HG02943 (cell line): ENCODE data around the gene ACSL1.
"Not testable (repeated sequence)": the region's sequence is repeated elsewhere in the genome, so short reads cannot be mapped to it uniquely, and the experiment has no call there.

ENCODE experiments used
- ATAC-seq: cut with Tn5 transposase; IDR thresholded peaks from one replicate; pipeline ENCODE4 v1.9.1; 2021; ENCODE audit warnings: mild to moderate bottlenecking, low read depth, moderate library complexity; ENCODE audit not compliant: unreplicated experiment

The ACSL1 gene

GRCh38 chr4:184763150-184763780 lies 62.5 kb downstream of the ACSL1 start:
- ATAC-seq, result no peak

GRCh38 chr4:184762100-184762499 lies 63.7 kb downstream of the ACSL1 start:
- no peak for ATAC-seq

- no peak for ATAC-seq
Observed at GRCh38 chr4:184760681-184761080, 65.1 kb downstream of the ACSL1 start.

- ATAC-seq, result no peak
Observed at GRCh38 chr4:184757810-184758209, 68.0 kb downstream of the ACSL1 start.

GRCh38 chr4:184756399-184756798 lies 69.4 kb downstream of the ACSL1 start:
- ATAC-seq, result no peak

GRCh38 chr4:184755278-184755677 lies 70.5 kb downstream of the ACSL1 start:
- ATAC-seq, result no peak

GRCh38 chr4:184752496-184753275 lies 73.1 kb downstream of the ACSL1 start:
- ATAC-seq, result no peak

- ATAC-seq, result no peak
Observed at GRCh38 chr4:184751585-184751956, 74.2 kb downstream of the ACSL1 start.

GRCh38 chr4:184750926-184751584 lies 74.7 kb downstream of the ACSL1 start:
- no peak for ATAC-seq

- no peak for ATAC-seq
Observed at GRCh38 chr4:184748251-184748652, 77.5 kb downstream of the ACSL1 start.

GRCh38 chr4:184747034-184747830 lies 78.5 kb downstream of the ACSL1 start:
- no peak for ATAC-seq

GRCh38 chr4:184745831-184746795 lies 79.7 kb downstream of the ACSL1 start:
- ATAC-seq, result no peak

GRCh38 chr4:184744236-184744635 lies 81.5 kb downstream of the ACSL1 start:
- no peak for ATAC-seq

- no peak for ATAC-seq
Observed at GRCh38 chr4:184743650-184744049, 82.1 kb downstream of the ACSL1 start.

- ATAC-seq, result not testable (repeated sequence)
Observed at GRCh38 chr4:184741651-184742050, 84.1 kb downstream of the ACSL1 start.

- ATAC-seq, result no peak
Observed at GRCh38 chr4:184740980-184741391, 84.8 kb downstream of the ACSL1 start.

GRCh38 chr4:184739575-184739974 lies 86.2 kb downstream of the ACSL1 start:
- not testable (repeated sequence) for ATAC-seq

GRCh38 chr4:184734758-184735157 lies 91.0 kb downstream of the ACSL1 start:
- ATAC-seq, result no peak

GRCh38 chr4:184733654-184734524 lies 91.9 kb downstream of the ACSL1 start, which contains the start of gene CENPU:
TSS of gene CENPU (minus strand) at chr4:184734096. CDS start at chr4:184734062, 34 bp downstream.
- peak; percentile 88 for ATAC-seq
